HepG2 (cell line): ENCODE data around the gene CDC123. TPM values are rescaled to one million over a fixed set of nuclear protein-coding genes. Genes with fewer than 3 reads are reported as not detected.

Source experiments
- ATAC-seq: fragments of 200-7000 bp; cut with Tn5 transposase; 3 replicates; pipeline ENCODE4 v1.9.1; 2020; ENCODE audit warnings: mild to moderate bottlenecking, moderate library complexity
- BruUV-seq: library from RNA; stranded (reverse); fragments of 400-500 nt; replicated peaks from 2 replicates; lab custom pipeline; 2021; lab: Mats Ljungman, UMichigan
- CTCF ChIA-PET: fragments of 300-600 bp; formaldehyde crosslinking; extraction: SDS; loops from one replicate; lab custom pipeline; 2021; ENCODE audit warnings: low total read pairs, inconsistent platforms, low intra/inter-chr PET ratio; lab: Yijun Ruan, JAX
- POLR2A ChIA-PET: fragments of 350-600 bp; sonication (Branson Sonifier 250); formaldehyde crosslinking; loops from one replicate; lab custom pipeline; 2020; ENCODE audit warnings: antibody characterized with exemption, inconsistent platforms; lab: Yijun Ruan, JAX
- DNase-seq: peaks from one replicate; pipeline ENCODE4 v3.0.0-alpha.2; 2015; ENCODE audit warnings: low spot score
- FAIRE-seq: peaks from 3 replicates; lab custom pipeline; 2011; peaks lifted over from hg19 to GRCh38; lab: Jason Lieb, UNC
- H2AFZ ChIP-seq: one replicate; pipeline ENCODE4 v1.6.1; 2011; ENCODE audit warnings: low read length, inconsistent platforms
- H3K27ac ChIP-seq: fragments of 300-600 bp; 3 replicates; pipeline ENCODE4 v1.8.0; 2011; ENCODE audit warnings: mixed run types, mild to moderate bottlenecking, mixed read lengths, low read length, inconsistent platforms; ENCODE audit not compliant: insufficient read depth; ENCODE audit errors: extremely low read length
- H3K27me3 ChIP-seq, 2 experiments: fragments of 200-600 bp in 1 of 2; 2 replicates in 1 of 2; 3 replicates in 1 of 2; pipeline versions ENCODE4 v1.6.0 to v1.8.0; 2011; ENCODE audit warnings: low read length in 2 of 2, mild to moderate bottlenecking in 2 of 2, moderate library complexity in 2 of 2, inconsistent platforms in 1 of 2; ENCODE audit not compliant: insufficient read depth in 2 of 2, control insufficient read depth in 1 of 2
- H3K36me3 ChIP-seq, 2 experiments: fragments of 200-600 bp in 1 of 2; replicated peaks in 1 of 2; 2 replicates in 1 of 2; 3 replicates in 1 of 2; pipeline versions ENCODE4 v1.5.1 to v1.8.0; 2011; ENCODE audit warnings: low read length in 2 of 2, inconsistent platforms in 1 of 2; ENCODE audit not compliant: insufficient read depth in 2 of 2, control insufficient read depth in 1 of 2
- H3K4me1 ChIP-seq: 2 replicates; pipeline ENCODE4 v1.5.1; 2012; ENCODE audit warnings: low read length, inconsistent platforms; ENCODE audit not compliant: insufficient read depth
- H3K4me2 ChIP-seq: 2 replicates; pipeline ENCODE4 v1.6.0; 2011; ENCODE audit warnings: low read depth, low read length, inconsistent platforms
- H3K4me3 ChIP-seq, 3 experiments: fragments of 200-600 bp in 1 of 3; sonication (generic), shearing (Covaris generic) in 1 of 3; replicated peaks in 1 of 3; 2 replicates each; pipeline ENCODE4 v1.5.1; 2011 to 2016; ENCODE audit warnings: low read length in 3 of 3, inconsistent platforms in 2 of 3, low read depth in 2 of 3, mild to moderate bottlenecking in 2 of 3, control low read depth in 1 of 3, mixed read lengths in 1 of 3; ENCODE audit not compliant: insufficient read depth in 1 of 3
- H3K79me2 ChIP-seq: one replicate; pipeline ENCODE4 v1.6.1; 2011; ENCODE audit warnings: low read length, inconsistent platforms; ENCODE audit not compliant: insufficient read depth
- H3K9ac ChIP-seq: 2 replicates; pipeline ENCODE4 v1.6.0; 2011; ENCODE audit warnings: mild to moderate bottlenecking, low read depth, low read length, inconsistent platforms; ENCODE audit not compliant: insufficient read depth
- H3K9me3 ChIP-seq: 2 replicates; pipeline ENCODE4 v1.5.1; 2012; ENCODE audit warnings: mild to moderate bottlenecking, low read length
- H4K20me1 ChIP-seq: 2 replicates; pipeline ENCODE4 v1.6.0; 2011; ENCODE audit warnings: inconsistent platforms, mild to moderate bottlenecking, low read length, moderate library complexity; ENCODE audit not compliant: insufficient read depth
- HMG20A ChIP-seq: IDR thresholded peaks from 2 replicates; pipeline ENCODE4 v1.6.1; 2016; ENCODE audit warnings: borderline replicate concordance
- HNF1A ChIP-seq, 2 experiments: sonication (generic) in 1 of 2; formaldehyde crosslinking in 1 of 2; IDR thresholded peaks; 2 replicates each; pipeline versions ENCODE4 v1.4.0 to v1.6.1; 2016 to 2020; ENCODE audit warnings: borderline replicate concordance in 1 of 2, low read depth in 1 of 2, mild to moderate bottlenecking in 1 of 2, missing genetic modification reagents in 1 of 2
- MATR3 ChIP-seq: sonication (generic); formaldehyde crosslinking; IDR thresholded peaks from 2 replicates; pipeline ENCODE4 v1.4.0; 2020; ENCODE audit warnings: missing genetic modification reagents
- NR2F6 ChIP-seq, 2 experiments: IDR thresholded peaks; 2 replicates each; pipeline ENCODE4 v1.6.1; 2016; ENCODE audit warnings: antibody characterized with exemption in 1 of 2, mild to moderate bottlenecking in 1 of 2
- ZNF205 ChIP-seq: IDR thresholded peaks from 2 replicates; pipeline ENCODE4 v1.6.1; 2018; ENCODE audit warnings: missing biosample characterization, missing genetic modification reagents
- ZNF224 ChIP-seq: sonication (generic); formaldehyde crosslinking; IDR thresholded peaks from 2 replicates; pipeline ENCODE4 v1.5.0; 2020; ENCODE audit warnings: mild to moderate bottlenecking, missing genetic modification reagents
- WGBS: methylation state at CpG from one replicate; pipeline ENCODE4 v1.1.6; 2017; ENCODE audit warnings: low lambda C conversion rate; 5-methylcytosine and 5-hydroxymethylcytosine counted together
- in situ Hi-C: cut with HindIII; loops from 2 replicates; pipeline ENCODE4 v1.10.0; 2017; ENCODE audit warnings: low pct_unique_long_range_greater_than_20kb; ENCODE audit not compliant: extremely low pct_ligation_motif_present
- intact Hi-C: fragments of 100-400 bp; cut with micrococcal nuclease; formaldehyde crosslinking; loops from one replicate; pipeline ENCODE4 v1.10.0; 2022; ENCODE audit not compliant: unreplicated experiment
- polyA plus RNA-seq, 8 experiments: library from polyadenylated mRNA; depleted of rRNA in 3 of 8; stranded (reverse) in 7 of 8; unstranded in 1 of 8; fragments of >200 nt; fragmentation: Illumina TruSeq in 4 of 8; extraction: Trizol in 4 of 8; gene quantifications; 2 replicates each; pipeline versions ENCODE4 v1.2.1 to v1.2.3, GENCODE V29; 2011 to 2016; ENCODE audit warnings: low read depth in 4 of 8, missing spikeins in 1 of 8, mixed read lengths in 1 of 8; ENCODE audit not compliant: insufficient read depth in 1 of 8
- total RNA-seq, 5 experiments: library from RNA; depleted of rRNA; stranded (reverse); fragments of >200 nt; fragmentation: Illumina TruSeq; extraction: Trizol; gene quantifications; 2 replicates each; pipeline ENCODE4 v1.2.3, GENCODE V29; 2016; ENCODE audit warnings: low read depth in 1 of 5
- TF ChIP-seq, protein P1 (sequence below): sonication (generic); formaldehyde crosslinking; IDR thresholded peaks from 2 replicates; pipeline ENCODE4 v1.4.0; 2020; ENCODE audit warnings: mild to moderate bottlenecking, missing genetic modification reagents

CDC123 gene
- total and polyA plus RNA-seq, 2 of the 13 experiments (the other 11 are each of a cell fraction or from before 2014, with no cell fraction given): 63.3 to 153 TPM

- TF ChIP-seq HNF1A (IDR thresholded peaks at IDR 0.05; ENCODE audit: low read depth): no peak
- TF ChIP-seq HNF1A (CRISPR knock-in tag; IDR thresholded peaks at IDR 0.05; ENCODE audit: borderline replicate concordance): no peak
- TF ChIP-seq ZNF224 (CRISPR knock-in tag): no peak
- TF ChIP-seq, protein P1, sequence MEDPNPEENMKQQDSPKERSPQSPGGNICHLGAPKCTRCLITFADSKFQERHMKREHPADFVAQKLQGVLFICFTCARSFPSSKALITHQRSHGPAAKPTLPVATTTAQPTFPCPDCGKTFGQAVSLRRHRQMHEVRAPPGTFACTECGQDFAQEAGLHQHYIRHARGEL (CRISPR knock-in tag): no peak
These were observed 39.4 kb upstream of the CDC123 start (continued) for GRCh38 chr10:12156367-12157123.

GRCh38 chr10:12158111-12158510 lies 37.9 kb upstream of the CDC123 start:
- no peak overlapping the region for H2AFZ ChIP-seq
- in situ Hi-C loops (no loop called here), intact Hi-C loops (no loop called here)
- H3K4me1 ChIP-seq: peaks cover 26% of the 10 kb centered on the region
- H3K9ac ChIP-seq: no peak overlapping the region
- TF ChIP-seq NR2F6 (IDR thresholded peaks at IDR 0.05) (no peak), NR2F6 (CRISPR knock-in tag; IDR thresholded peaks at IDR 0.05) (no peak), HMG20A (no peak), ZNF205 (CRISPR knock-in tag) (no peak), MATR3 (CRISPR knock-in tag) (no peak)
- no peak overlapping the region for H3K4me3 ChIP-seq
- ATAC-seq: no peak
- H3K27ac ChIP-seq: no peak overlapping the region
- no peaks in the 10 kb centered on the region for H4K20me1 ChIP-seq
- ChIA-PET CTCF (no interaction called here), POLR2A (no interaction called here)
- 94% methylated on average over 3 of the region's 3 CpGs for WGBS
- peaks cover 5 to 22% of the 10 kb centered on the region in 2 experiments; a peak in 3 of 5 replicates for H3K36me3 ChIP-seq
- no peak overlapping the region for H3K4me2 ChIP-seq
- H3K27me3 ChIP-seq: no peaks in the 10 kb centered on the region
- H3K79me2 ChIP-seq: no peaks in the 10 kb centered on the region
- FAIRE-seq: no peak
- no TSS peak for BruUV-seq
- no peak for DNase-seq
- no peaks in the 10 kb centered on the region for H3K9me3 ChIP-seq
